Measurements from ENCODE around the gene PTPRQ.

The PTPRQ gene

DNA sequence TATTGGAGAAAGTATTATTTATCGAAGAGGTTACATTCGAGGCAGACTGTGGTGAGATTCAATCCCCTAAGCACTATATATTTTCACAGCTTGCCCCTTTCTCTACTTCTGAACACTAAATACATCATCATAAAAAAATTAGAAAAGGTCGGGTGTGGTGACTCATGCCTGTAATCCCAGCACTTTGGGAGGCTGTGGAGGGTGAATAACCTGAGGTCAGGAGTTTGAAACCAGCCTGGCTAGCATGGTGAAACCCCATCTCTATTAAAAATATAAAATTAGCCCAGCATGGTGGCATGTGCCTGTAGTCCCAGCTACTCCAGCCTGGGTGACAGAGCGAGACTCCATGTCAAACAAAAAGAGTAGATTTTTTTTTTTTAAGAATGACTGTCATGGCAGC, 192.8 kb downstream of the PTPRQ start:
- H3K4me3 ChIP-seq (ENCODE audit: control insufficient read depth, low read depth, low read length), result no peak overlapping the region
- TF ChIP-seq, protein P1, sequence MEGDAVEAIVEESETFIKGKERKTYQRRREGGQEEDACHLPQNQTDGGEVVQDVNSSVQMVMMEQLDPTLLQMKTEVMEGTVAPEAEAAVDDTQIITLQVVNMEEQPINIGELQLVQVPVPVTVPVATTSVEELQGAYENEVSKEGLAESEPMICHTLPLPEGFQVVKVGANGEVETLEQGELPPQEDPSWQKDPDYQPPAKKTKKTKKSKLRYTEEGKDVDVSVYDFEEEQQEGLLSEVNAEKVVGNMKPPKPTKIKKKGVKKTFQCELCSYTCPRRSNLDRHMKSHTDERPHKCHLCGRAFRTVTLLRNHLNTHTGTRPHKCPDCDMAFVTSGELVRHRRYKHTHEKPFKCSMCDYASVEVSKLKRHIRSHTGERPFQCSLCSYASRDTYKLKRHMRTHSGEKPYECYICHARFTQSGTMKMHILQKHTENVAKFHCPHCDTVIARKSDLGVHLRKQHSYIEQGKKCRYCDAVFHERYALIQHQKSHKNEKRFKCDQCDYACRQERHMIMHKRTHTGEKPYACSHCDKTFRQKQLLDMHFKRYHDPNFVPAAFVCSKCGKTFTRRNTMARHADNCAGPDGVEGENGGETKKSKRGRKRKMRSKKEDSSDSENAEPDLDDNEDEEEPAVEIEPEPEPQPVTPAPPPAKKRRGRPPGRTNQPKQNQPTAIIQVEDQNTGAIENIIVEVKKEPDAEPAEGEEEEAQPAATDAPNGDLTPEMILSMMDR (IDR thresholded peaks at IDR 0.05; ENCODE audit: control insufficient read depth, insufficient read depth, low read depth, low read length, missing control alignments), result no peak
- no peak for DNase-seq (ENCODE audit: low read depth)

GRCh38 chr12:80641936-80642335, 197.9 kb downstream of the PTPRQ start:
- TF ChIP-seq, protein P1 (IDR thresholded peaks at IDR 0.05; ENCODE audit: control insufficient read depth, insufficient read depth, low read depth, low read length, missing control alignments), result no peak
- no peak overlapping the region for H3K4me3 ChIP-seq (ENCODE audit: control insufficient read depth, low read depth, low read length)
- no peak for DNase-seq (ENCODE audit: low read depth)

DNA sequence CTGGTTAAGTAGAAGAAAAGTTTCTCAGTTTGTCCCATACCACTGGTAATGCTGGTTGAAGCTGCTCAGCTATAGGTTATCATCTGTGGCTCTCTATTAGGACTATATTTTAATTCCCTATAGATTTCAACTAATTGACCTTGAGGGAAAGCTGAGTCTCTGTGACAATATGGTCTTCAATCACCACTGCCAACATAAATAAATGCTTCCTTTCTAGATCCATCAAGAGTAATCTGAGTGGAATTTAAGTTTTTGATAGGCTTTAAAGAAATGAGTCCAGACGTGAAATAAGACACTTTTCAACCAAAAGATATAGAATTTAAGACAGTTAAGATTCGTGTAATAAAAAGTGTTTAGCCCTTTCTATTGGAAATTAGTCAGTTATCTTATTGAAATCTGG, 199.9 kb downstream of the PTPRQ start:
- no peak overlapping the region for H3K4me3 ChIP-seq (ENCODE audit: control insufficient read depth, low read depth, low read length)
- TF ChIP-seq, protein P1 (IDR thresholded peaks at IDR 0.05; ENCODE audit: control insufficient read depth, insufficient read depth, low read depth, low read length, missing control alignments), result no peak

GRCh38 chr12:80648881-80649280, 204.8 kb downstream of the PTPRQ start:
- TF ChIP-seq, protein P1 (IDR thresholded peaks at IDR 0.05; ENCODE audit: control insufficient read depth, insufficient read depth, low read depth, low read length, missing control alignments), result no peak
- no peak overlapping the region for H3K4me3 ChIP-seq (ENCODE audit: control insufficient read depth, low read depth, low read length)
- DNase-seq (ENCODE audit: low read depth), result peak; percentile 57

More for the DNA sequence above, 199.9 kb downstream of the PTPRQ start:
- DNase-seq (ENCODE audit: low read depth), result no peak

- DNase-seq (ENCODE audit: low read depth), result no peak
- TF ChIP-seq, protein P1 (IDR thresholded peaks at IDR 0.05; ENCODE audit: control insufficient read depth, insufficient read depth, low read depth, low read length, missing control alignments), result no peak
Observed at GRCh38 chr12:80655751-80656150, 211.7 kb downstream of the PTPRQ start.

GRCh38 chr12:80659512-80660063, 215.6 kb downstream of the PTPRQ start:
- H3K4me3 ChIP-seq (ENCODE audit: control insufficient read depth, low read depth, low read length), result no peak overlapping the region
- no peak for DNase-seq (ENCODE audit: low read depth)
- TF ChIP-seq, protein P1 (IDR thresholded peaks at IDR 0.05; ENCODE audit: control insufficient read depth, insufficient read depth, low read depth, low read length, missing control alignments), result no peak

More at GRCh38 chr12:80655751-80656150, 211.7 kb downstream of the PTPRQ start:
- H3K4me3 ChIP-seq (ENCODE audit: control insufficient read depth, low read depth, low read length), result no peak overlapping the region
